ENCODE results near the gene PDCD4.

Gene PDCD4

GRCh38 chr10:110841767-110842267 is 29.9 kb upstream of the PDCD4 start:
- in situ Hi-C loops (cut with HindIII; ENCODE audit: low sequenced_read_pairs), result no loop called here

- in situ Hi-C loops (cut with HindIII; ENCODE audit: low sequenced_read_pairs), result no loop called here
Measured at GRCh38 chr10:110842326-110842904, 29.3 kb upstream of the PDCD4 start.

- in situ Hi-C loops (cut with HindIII; ENCODE audit: low sequenced_read_pairs), result no loop called here
Measured at GRCh38 chr10:110843031-110843430, 28.7 kb upstream of the PDCD4 start.

GRCh38 chr10:110843796-110844616 is 27.7 kb upstream of the PDCD4 start:
- in situ Hi-C loops (cut with HindIII; ENCODE audit: low sequenced_read_pairs), result no loop called here

GRCh38 chr10:110844617-110844881 is 27.2 kb upstream of the PDCD4 start:
- in situ Hi-C loops (cut with HindIII; ENCODE audit: low sequenced_read_pairs), result no loop called here

- in situ Hi-C loops (cut with HindIII; ENCODE audit: low sequenced_read_pairs), result no loop called here
Measured at GRCh38 chr10:110845192-110845755, 26.5 kb upstream of the PDCD4 start.

GRCh38 chr10:110845756-110846620 is 25.7 kb upstream of the PDCD4 start:
- in situ Hi-C loops (cut with HindIII; ENCODE audit: low sequenced_read_pairs), result no loop called here

GRCh38 chr10:110847374-110847773 is 24.4 kb upstream of the PDCD4 start:
- in situ Hi-C loops (cut with HindIII; ENCODE audit: low sequenced_read_pairs), result no loop called here

- in situ Hi-C loops (cut with HindIII; ENCODE audit: low sequenced_read_pairs), result no loop called here
Measured at GRCh38 chr10:110848106-110848505, 23.6 kb upstream of the PDCD4 start.

- in situ Hi-C loops (cut with HindIII; ENCODE audit: low sequenced_read_pairs), result no loop called here
Measured at GRCh38 chr10:110850099-110850498, 21.6 kb upstream of the PDCD4 start.

- in situ Hi-C loops (cut with HindIII; ENCODE audit: low sequenced_read_pairs), result no loop called here
Measured at GRCh38 chr10:110851020-110851612, 20.6 kb upstream of the PDCD4 start.

- in situ Hi-C loops (cut with HindIII; ENCODE audit: low sequenced_read_pairs), result no loop called here
Measured at GRCh38 chr10:110852255-110852896, 19.4 kb upstream of the PDCD4 start.

GRCh38 chr10:110852947-110853346 is 18.8 kb upstream of the PDCD4 start:
- in situ Hi-C loops (cut with HindIII; ENCODE audit: low sequenced_read_pairs), result no loop called here

GRCh38 chr10:110853921-110854605 is 17.7 kb upstream of the PDCD4 start:
- in situ Hi-C loops (cut with HindIII; ENCODE audit: low sequenced_read_pairs), result no loop called here

- in situ Hi-C loops (cut with HindIII; ENCODE audit: low sequenced_read_pairs), result no loop called here
Measured at GRCh38 chr10:110857265-110858171, 14.2 kb upstream of the PDCD4 start.

- in situ Hi-C loops (cut with HindIII; ENCODE audit: low sequenced_read_pairs), result no loop called here
Measured at GRCh38 chr10:110858297-110858934, 13.3 kb upstream of the PDCD4 start.

- in situ Hi-C loops (cut with HindIII; ENCODE audit: low sequenced_read_pairs), result no loop called here
Measured at GRCh38 chr10:110859206-110859972, 12.3 kb upstream of the PDCD4 start.

GRCh38 chr10:110859973-110860376 is 11.8 kb upstream of the PDCD4 start:
- in situ Hi-C loops (cut with HindIII; ENCODE audit: low sequenced_read_pairs), result no loop called here
